Measurements from ENCODE around the gene RGS12. TPM values are rescaled to one million over a fixed set of nuclear protein-coding genes. Genes with fewer than 3 reads are reported as not detected.

Gene RGS12
- total RNA-seq, 4 donors from 2014 or later, result 9.1 to 22.6 (median 21.1) TPM

- Histone ChIP-seq H3K4me3 (no peak overlapping the region), H3K27me3 (no peaks in the 10 kb centered on the region), H3K4me1 (peaks cover 22 to 29% of the 10 kb centered on the region in 2 donors), H3K27ac (no peak overlapping the region), H3K36me3 (no peaks in the 10 kb centered on the region), H3K9me3 (no peaks in the 10 kb centered on the region)
- TF ChIP-seq POLR2A (IDR thresholded peaks at IDR 0.05), result no peak
- TF ChIP-seq CTCF (IDR thresholded peaks at IDR 0.05 in 4 of 5, conservative IDR thresholded peaks at IDR 0.05 in 1 of 5), result no peak
- intact Hi-C loops (cut with DNase I; ENCODE audit: low total_unique reads) (no loop called here), in situ Hi-C loops (cut with MboI; ENCODE audit: low sequenced_read_pairs in 4 of 4) (no loop called here)
- ATAC-seq, result no peak
- peak in 1 of 2 donors; percentile 12 for DNase-seq
Measured at GRCh38 chr4:3287972-3288570, 4.8 kb upstream of the RGS12 start.

GRCh38 chr4:3288571-3289094 lies 4.2 kb upstream of the RGS12 start:
- H3K36me3 ChIP-seq, result no peaks in the 10 kb centered on the region
- no peak overlapping the region for H3K27ac ChIP-seq
- in situ Hi-C loops (cut with MboI; ENCODE audit: low sequenced_read_pairs in 4 of 4) (no loop called here), intact Hi-C loops (cut with DNase I; ENCODE audit: low total_unique reads) (no loop called here)
- TF ChIP-seq POLR2A (IDR thresholded peaks at IDR 0.05) (no peak), CTCF (IDR thresholded peaks at IDR 0.05 in 4 of 5, conservative IDR thresholded peaks at IDR 0.05 in 1 of 5) (no peak)
- ATAC-seq, result no peak
- H3K4me1 ChIP-seq, result peaks cover 22 to 29% of the 10 kb centered on the region in 2 donors
- H3K9me3 ChIP-seq, result no peaks in the 10 kb centered on the region
- DNase-seq, result peak in 1 of 2 donors; percentile 12
- H3K27me3 ChIP-seq, result no peaks in the 10 kb centered on the region
- no peak overlapping the region for H3K4me3 ChIP-seq

GRCh38 chr4:3290476-3290875 lies 2.3 kb upstream of the RGS12 start:
- H3K27me3 ChIP-seq, result no peaks in the 10 kb centered on the region
- H3K36me3 ChIP-seq, result no peaks in the 10 kb centered on the region
- no peak for TF ChIP-seq CTCF (IDR thresholded peaks at IDR 0.05 in 4 of 5, conservative IDR thresholded peaks at IDR 0.05 in 1 of 5)
- no peak for TF ChIP-seq POLR2A (IDR thresholded peaks at IDR 0.05)
- H3K4me1 ChIP-seq, result peaks cover 22 to 28% of the 10 kb centered on the region in 2 donors
- peak; percentile 11 to 14 for ATAC-seq
- no peak overlapping the region for H3K4me3 ChIP-seq
- intact Hi-C loops (cut with DNase I; ENCODE audit: low total_unique reads), result loop anchor here (5.0 to 10.0 kb wide), 3 partner anchors 172 to 1436 kb away; partner anchors contain the start of genes DOK7 and LETM1
- peak; percentile 61 to 81 for DNase-seq
- H3K9me3 ChIP-seq, result no peaks in the 10 kb centered on the region
- peak overlapping the region; percentile 99 to 100 (median 99) for H3K27ac ChIP-seq
- in situ Hi-C loops (cut with MboI; ENCODE audit: low sequenced_read_pairs in 4 of 4), result no loop called here

GRCh38 chr4:3290889-3291321 lies 1.9 kb upstream of the RGS12 start:
- Histone ChIP-seq H3K36me3 (no peaks in the 10 kb centered on the region), H3K27ac (peak overlapping the region; percentile 99 to 100 (median 99)), H3K9me3 (no peaks in the 10 kb centered on the region), H3K4me3 (peak overlapping the region in 1 of 4 donors; percentile 82), H3K27me3 (no peaks in the 10 kb centered on the region), H3K4me1 (peaks cover 22 to 25% of the 10 kb centered on the region in 2 donors)
- TF ChIP-seq CTCF (IDR thresholded peaks at IDR 0.05 in 4 of 5, conservative IDR thresholded peaks at IDR 0.05 in 1 of 5) (no peak), POLR2A (IDR thresholded peaks at IDR 0.05) (no peak)
- in situ Hi-C loops (cut with MboI; ENCODE audit: low sequenced_read_pairs in 4 of 4) (no loop called here), intact Hi-C loops (cut with DNase I; ENCODE audit: low total_unique reads) (loop anchor here (5.0 to 10.0 kb wide), 3 partner anchors 171 to 1436 kb away; partner anchors contain the start of genes DOK7 and LETM1)
- ATAC-seq (no peak), DNase-seq (peak in 1 of 2 donors; percentile 38)

Data from gastrocnemius medialis (tissue), 4 donors.